ENCODE data around the gene TVP23B.
"Not testable (repeated sequence)": the region's sequence is repeated elsewhere in the genome, so short reads cannot be mapped to it uniquely, and the experiment has no call there.

TVP23B gene

DNA sequence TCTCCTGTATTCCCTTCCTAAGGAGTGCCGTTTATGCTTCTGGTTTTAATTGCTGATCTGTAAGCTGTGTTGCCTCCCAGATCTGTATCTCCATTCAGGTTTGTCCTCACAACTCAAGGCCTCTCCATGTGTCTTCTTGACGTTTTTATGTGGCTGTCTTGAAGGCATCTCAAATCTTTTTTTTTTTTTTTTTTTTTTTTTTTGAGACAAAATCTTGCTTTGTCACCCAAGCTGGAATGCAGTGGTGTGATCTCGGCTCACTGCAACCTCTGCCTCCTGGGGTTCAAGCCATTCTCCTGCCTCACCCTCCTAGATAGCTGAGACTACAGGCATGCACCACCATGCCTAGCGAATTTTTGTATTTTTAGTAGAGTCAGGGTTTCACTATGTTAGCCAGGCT lies 13.9 kb downstream of the TVP23B start:
- DNase-seq: not testable (repeated sequence)

GRCh38 chr17:18796887-18797286 lies 15.9 kb downstream of the TVP23B start:
- not testable (repeated sequence) for DNase-seq

DNA sequence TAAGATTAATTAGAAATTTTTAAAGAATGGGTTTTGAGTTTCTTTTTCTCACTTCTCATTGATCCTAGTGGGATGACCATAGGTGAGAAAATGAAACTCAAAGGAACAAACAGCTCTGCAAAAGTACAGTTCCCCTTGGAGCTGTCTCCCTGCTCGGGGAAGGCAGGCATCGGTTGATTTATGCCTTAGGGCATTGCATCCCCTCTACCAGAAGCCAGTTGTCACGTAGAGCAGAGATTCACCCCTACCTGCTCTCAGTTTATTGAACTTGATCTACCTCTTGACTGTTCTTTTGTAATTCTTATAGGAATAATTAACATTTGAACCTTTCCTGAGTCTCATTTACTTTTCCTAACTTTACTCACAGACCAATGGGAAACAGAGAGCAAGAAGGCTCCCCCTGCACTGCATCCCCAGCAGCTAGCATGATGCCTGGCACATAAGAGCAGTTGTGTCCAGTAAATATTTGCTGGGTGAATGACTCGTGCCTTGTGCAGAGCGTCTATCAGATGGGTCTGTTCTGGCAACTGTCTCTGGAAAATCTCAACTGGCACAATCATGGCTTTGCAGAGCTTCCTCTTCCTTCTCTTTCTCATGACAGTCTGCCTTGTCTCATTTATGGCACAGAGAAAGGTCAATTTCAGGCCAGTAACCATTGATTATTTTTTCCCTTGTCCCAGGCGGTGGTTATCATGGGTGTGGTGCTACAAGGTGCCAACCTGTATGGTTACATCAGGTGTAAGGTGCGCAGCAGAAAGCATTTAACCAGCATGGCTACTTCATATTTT lies 22.7 kb downstream of the TVP23B start:
- not testable (repeated sequence) for DNase-seq

- DNase-seq: not testable (repeated sequence)
Measured at GRCh38 chr17:18815924-18816323, 34.9 kb downstream of the TVP23B start.

- DNase-seq: peak; percentile 17 to 63 (median 23)
Measured at GRCh38 chr17:18816489-18817371, 35.7 kb downstream of the TVP23B start.

DNA sequence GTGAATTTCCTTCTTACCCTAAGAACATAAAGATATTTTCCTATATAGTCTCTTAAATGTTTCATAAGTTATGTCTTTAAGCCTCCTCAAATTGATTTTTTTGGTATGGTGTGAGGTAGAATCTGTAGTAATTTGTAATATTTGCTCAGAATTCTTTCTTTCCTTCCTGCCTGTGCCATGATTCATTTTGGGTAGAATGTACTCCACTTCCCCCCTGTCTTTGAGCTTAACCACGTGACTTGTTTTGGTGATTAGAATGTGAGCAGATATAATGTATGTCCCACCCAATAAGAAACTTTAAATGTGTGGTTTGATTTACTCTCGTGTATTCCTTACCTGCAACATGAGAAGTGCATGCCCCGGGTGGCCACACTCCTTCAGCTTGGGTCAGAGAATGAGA lies 40.4 kb downstream of the TVP23B start:
- DNase-seq: not testable (repeated sequence)

- not testable (repeated sequence) for DNase-seq
Measured at GRCh38 chr17:18827613-18828012, 46.6 kb downstream of the TVP23B start.

DNA sequence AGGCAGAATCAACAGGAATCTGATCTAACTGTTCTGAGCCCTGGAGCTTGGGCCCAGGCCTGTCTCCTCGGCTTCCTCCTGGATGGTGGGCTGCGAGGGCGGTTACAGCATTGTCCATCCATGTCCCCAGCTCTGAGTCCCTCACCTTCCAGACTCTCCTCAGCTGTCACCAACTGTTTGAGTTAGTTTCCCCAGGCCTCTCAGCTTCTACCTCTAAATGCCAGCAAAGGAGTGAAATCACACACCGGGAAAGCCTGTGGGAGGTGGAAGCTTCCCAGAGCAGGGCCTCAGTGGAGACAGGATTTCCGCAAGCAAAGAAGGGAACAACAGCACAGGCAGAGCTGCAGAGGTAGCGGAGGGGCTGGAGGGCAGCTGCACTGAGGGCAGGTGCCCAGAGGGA lies 67.5 kb downstream of the TVP23B start:
- no peak for DNase-seq

GRCh38 chr17:18850679-18851078 lies 69.7 kb downstream of the TVP23B start:
- DNase-seq: no peak

- no peak for DNase-seq
Measured at GRCh38 chr17:18851201-18851600, 70.2 kb downstream of the TVP23B start.

GRCh38 chr17:18854956-18855355 lies 74.0 kb downstream of the TVP23B start:
- no peak for DNase-seq

GRCh38 chr17:18855831-18856569 lies 75.0 kb downstream of the TVP23B start:
- DNase-seq: peak; percentile 80 to 94 (median 89)
